OCI-LY1 (cell line): ENCODE results near the gene SMIM5.

Experiments used
- CTCF ChIP-seq: fragments of 200-600 bp; sonication (generic), shearing (Covaris generic); IDR thresholded peaks from 2 replicates; pipeline ENCODE4 v1.5.1; 2017; ENCODE audit warnings: mild to moderate bottlenecking, antibody characterized with exemption, low read length, moderate library complexity, mixed read lengths
- EZH2 ChIP-seq: fragments of 200-600 bp; sonication (generic), shearing (Covaris generic); IDR thresholded peaks from 2 replicates; pipeline ENCODE4 v1.8.0; 2017; ENCODE audit warnings: borderline replicate concordance, mixed run types, mild to moderate bottlenecking, antibody characterized with exemption, low read length, moderate library complexity, mixed read lengths

GRCh38 chr17:75617675-75618074 is 15.6 kb upstream of the SMIM5 start:
- TF ChIP-seq CTCF (no peak), EZH2 (no peak)
